Lower lobe of right lung (tissue), 2 donors: ENCODE data around the gene PRPS2. TPM values are rescaled to one million over a fixed set of nuclear protein-coding genes. Genes with fewer than 3 reads are reported as not detected.

Experiments
- ATAC-seq, 2 donors: fragments of 200-7000 bp; cut with Tn5 transposase; one replicate each; pipeline ENCODE4 v1.9.1; 2020 to 2022; ENCODE audit warnings: mild to moderate bottlenecking in 2 of 2, moderate library complexity in 2 of 2
- DNase-seq: peaks from one replicate; pipeline ENCODE4 v3.0.0-alpha.2; 2020
- H3K27ac ChIP-seq: fragments of 200-600 bp; one replicate; pipeline ENCODE4 v1.8.0; 2022
- H3K27me3 ChIP-seq: fragments of 200-600 bp; one replicate; pipeline ENCODE4 v1.8.0; 2022; ENCODE audit warnings: low read depth
- H3K36me3 ChIP-seq: fragments of 200-600 bp; one replicate; pipeline ENCODE4 v1.8.0; 2022; ENCODE audit warnings: mild to moderate bottlenecking
- H3K4me1 ChIP-seq: fragments of 200-600 bp; one replicate; pipeline ENCODE4 v1.8.0; 2022
- H3K4me3 ChIP-seq: fragments of 200-600 bp; one replicate; pipeline ENCODE4 v1.8.0; 2022; ENCODE audit warnings: mild to moderate bottlenecking
- H3K9me3 ChIP-seq: fragments of 200-600 bp; one replicate; pipeline ENCODE4 v1.8.0; 2022
- intact Hi-C: fragments of 100-400 bp; cut with DNase I; formaldehyde crosslinking; loops from one replicate; pipeline ENCODE4 v1.11.0; 2022
- total RNA-seq: library from RNA; stranded (reverse); fragmentation: NEBNext Ultra II Directional; extraction: Animal tissue kit (Norgen Biotek cat#: 25700); gene quantifications from one replicate; pipeline ENCODE4 v1.2.1, GENCODE V29; 2021
- TF ChIP-seq, protein P1 (sequence below): fragments of 200-600 bp; IDR thresholded peaks from one replicate; pipeline ENCODE4 v1.8.0; 2022; ENCODE audit warnings: antibody characterized with exemption, mild to moderate bottlenecking
- donor health status: DM: no; HTN: yes; CAD: no; lungs with severe emphysema.

The PRPS2 gene
- total RNA-seq, 1 donor from 2014 or later = 26.3 TPM

DNA sequence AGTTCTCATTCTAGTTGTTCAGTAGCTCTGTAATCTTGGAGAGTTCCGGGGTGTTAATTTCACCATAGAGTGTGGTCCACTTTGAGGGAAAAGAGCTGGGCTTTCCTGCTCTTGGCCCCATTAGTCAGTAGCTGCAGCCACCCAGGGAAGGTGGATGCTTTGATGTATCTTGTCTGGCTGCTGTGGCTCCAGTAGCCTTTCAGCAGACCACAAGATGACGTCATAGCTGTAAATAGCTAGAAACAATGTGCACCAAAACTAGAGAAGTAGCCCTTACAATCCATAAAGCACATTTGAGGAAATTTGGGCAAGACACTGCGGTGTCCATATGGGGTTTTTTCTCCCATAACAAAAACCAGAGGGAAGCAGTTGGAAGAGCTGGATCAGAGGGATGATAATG lies 32.9 kb upstream of the PRPS2 start:
- H3K4me1 ChIP-seq = no peaks in the 10 kb centered on the region
- H3K36me3 ChIP-seq = no peaks in the 10 kb centered on the region
- TF ChIP-seq, protein P1, sequence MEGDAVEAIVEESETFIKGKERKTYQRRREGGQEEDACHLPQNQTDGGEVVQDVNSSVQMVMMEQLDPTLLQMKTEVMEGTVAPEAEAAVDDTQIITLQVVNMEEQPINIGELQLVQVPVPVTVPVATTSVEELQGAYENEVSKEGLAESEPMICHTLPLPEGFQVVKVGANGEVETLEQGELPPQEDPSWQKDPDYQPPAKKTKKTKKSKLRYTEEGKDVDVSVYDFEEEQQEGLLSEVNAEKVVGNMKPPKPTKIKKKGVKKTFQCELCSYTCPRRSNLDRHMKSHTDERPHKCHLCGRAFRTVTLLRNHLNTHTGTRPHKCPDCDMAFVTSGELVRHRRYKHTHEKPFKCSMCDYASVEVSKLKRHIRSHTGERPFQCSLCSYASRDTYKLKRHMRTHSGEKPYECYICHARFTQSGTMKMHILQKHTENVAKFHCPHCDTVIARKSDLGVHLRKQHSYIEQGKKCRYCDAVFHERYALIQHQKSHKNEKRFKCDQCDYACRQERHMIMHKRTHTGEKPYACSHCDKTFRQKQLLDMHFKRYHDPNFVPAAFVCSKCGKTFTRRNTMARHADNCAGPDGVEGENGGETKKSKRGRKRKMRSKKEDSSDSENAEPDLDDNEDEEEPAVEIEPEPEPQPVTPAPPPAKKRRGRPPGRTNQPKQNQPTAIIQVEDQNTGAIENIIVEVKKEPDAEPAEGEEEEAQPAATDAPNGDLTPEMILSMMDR = no peak
- DNase-seq (no peak), ATAC-seq (no peak)
- H3K27me3 ChIP-seq = no peaks in the 10 kb centered on the region
- no peak overlapping the region for H3K27ac ChIP-seq
- intact Hi-C loops = no loop called here
- no peak overlapping the region for H3K4me3 ChIP-seq
- H3K9me3 ChIP-seq = no peaks in the 10 kb centered on the region

DNA sequence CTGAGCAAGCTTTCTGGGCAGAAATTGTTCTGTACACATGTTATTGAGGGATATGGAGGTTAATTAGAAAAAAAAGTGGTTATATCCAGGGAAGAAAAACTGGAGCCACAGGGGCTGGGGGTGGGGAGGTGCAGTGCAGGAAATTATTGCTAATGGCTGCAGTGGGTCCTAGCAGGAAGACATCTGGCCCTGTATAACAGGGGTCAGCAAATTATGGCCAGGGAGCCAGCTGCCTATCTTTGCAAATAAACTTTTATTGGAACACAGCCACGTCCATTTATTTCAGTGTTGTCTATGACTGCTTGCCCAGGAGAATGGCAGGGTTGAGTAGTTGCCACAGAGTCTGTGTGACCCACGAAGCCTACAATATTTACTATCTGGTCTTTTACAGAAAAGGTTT lies 23.4 kb upstream of the PRPS2 start:
- H3K9me3 ChIP-seq = no peaks in the 10 kb centered on the region
- H3K4me1 ChIP-seq = no peaks in the 10 kb centered on the region
- no peak overlapping the region for H3K27ac ChIP-seq
- intact Hi-C loops = no loop called here
- TF ChIP-seq, protein P1 = no peak
- H3K36me3 ChIP-seq = no peaks in the 10 kb centered on the region
- ATAC-seq (no peak), DNase-seq (no peak)
- H3K4me3 ChIP-seq = no peak overlapping the region
- H3K27me3 ChIP-seq = no peaks in the 10 kb centered on the region

DNA sequence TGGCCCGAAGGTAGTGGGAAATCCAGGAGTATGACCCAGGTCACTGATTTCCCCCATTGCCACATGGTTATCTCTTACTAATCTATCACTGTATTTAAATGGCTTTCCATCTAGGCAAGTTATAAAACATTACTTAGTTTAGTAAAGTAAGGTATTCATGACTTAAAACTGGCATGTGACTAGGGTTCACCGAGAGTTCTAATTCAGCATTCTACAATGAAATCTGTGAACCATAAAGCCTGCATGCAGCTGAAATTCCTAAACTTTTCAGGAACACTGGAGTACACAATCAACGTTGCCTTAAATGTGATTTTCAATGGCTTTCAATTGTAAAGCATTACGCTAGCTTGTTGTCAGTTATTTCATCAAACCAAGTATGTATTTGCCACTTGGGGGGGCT lies 22.7 kb upstream of the PRPS2 start:
- Histone ChIP-seq H3K27ac (no peak overlapping the region), H3K4me1 (no peaks in the 10 kb centered on the region), H3K27me3 (no peaks in the 10 kb centered on the region), H3K4me3 (no peak overlapping the region), H3K9me3 (no peaks in the 10 kb centered on the region), H3K36me3 (no peaks in the 10 kb centered on the region)
- intact Hi-C loops = no loop called here
- DNase-seq (no peak), ATAC-seq (no peak)
- TF ChIP-seq, protein P1 = no peak

DNA sequence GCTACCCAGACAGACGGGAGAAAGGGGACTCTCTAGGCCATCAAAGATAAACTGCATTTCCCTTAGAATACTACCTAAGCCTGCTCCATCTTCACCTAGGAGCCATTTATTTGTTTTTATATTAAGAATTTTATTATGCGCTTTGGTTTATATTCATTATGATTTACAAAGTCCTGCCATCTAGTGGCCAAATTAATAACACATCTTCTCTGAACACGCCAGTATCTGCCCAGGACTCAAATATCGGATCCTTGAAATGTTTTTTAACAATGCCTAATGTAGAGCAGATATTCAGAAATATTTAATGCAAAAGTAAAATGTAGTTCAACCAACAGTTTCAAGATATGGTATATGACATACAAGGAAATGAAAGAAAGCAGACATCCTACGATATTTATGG lies 20.8 kb upstream of the PRPS2 start:
- H3K9me3 ChIP-seq = no peaks in the 10 kb centered on the region
- H3K4me3 ChIP-seq = no peak overlapping the region
- TF ChIP-seq, protein P1 = peak; percentile 48
- H3K27me3 ChIP-seq = no peaks in the 10 kb centered on the region
- H3K27ac ChIP-seq = no peak overlapping the region
- no peaks in the 10 kb centered on the region for H3K36me3 ChIP-seq
- intact Hi-C loops = no loop called here
- H3K4me1 ChIP-seq = no peaks in the 10 kb centered on the region
- ATAC-seq (peak in 1 of 2 donors; percentile 73), DNase-seq (no peak)

DNA sequence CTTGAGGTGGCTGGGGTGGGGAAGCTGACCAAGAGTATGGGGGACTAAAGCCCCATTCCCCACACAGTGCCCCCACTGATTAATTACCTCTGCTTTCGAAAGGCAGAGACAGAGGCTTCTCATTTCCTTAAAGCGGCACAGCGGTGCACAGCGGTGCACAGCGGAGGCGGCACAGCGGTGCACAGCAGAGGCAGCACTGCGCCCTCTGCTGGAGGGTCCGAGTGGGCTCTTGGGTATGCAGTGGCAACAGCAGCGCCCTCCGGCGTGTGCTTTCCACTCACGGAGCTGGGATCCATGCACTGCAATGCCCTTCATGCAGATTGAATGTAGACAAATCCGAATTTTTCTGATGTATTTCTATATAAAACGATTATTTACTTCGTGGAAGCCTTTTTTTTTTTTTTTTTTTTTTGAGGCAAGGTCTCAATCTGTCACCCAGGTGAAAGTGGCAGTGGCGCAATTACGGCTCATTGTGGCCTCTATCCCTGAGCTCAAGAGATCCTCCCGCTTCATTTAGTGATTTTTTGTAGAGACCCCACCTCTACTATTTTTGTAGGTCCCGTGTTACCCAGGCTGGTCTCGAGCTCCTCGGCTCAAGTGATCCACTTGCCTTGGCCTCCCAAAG lies 19.7 kb upstream of the PRPS2 start:
- H3K36me3 ChIP-seq = no peaks in the 10 kb centered on the region
- H3K27me3 ChIP-seq = no peaks in the 10 kb centered on the region
- TF ChIP-seq, protein P1 = peak; percentile 62
- peak; percentile 78 for DNase-seq
- H3K4me1 ChIP-seq = no peaks in the 10 kb centered on the region
- no peaks in the 10 kb centered on the region for H3K9me3 ChIP-seq
- no peak overlapping the region for H3K4me3 ChIP-seq
- H3K27ac ChIP-seq = no peak overlapping the region
- intact Hi-C loops = no loop called here
- peak; percentile 92 to 94 for ATAC-seq
